Progenitor cell of endocrine pancreas (in vitro differentiated cells): Measurements from ENCODE around the gene ZFTA. TPM values are rescaled to one million over a fixed set of nuclear protein-coding genes. Genes with fewer than 3 reads are reported as not detected.
"Not testable (repeated sequence)": the region's sequence is repeated elsewhere in the genome, so short reads cannot be mapped to it uniquely, and the experiment has no call there.

Experiments used
- DNase-seq: peaks from one replicate; pipeline ENCODE4 v3.0.0; 2021; ENCODE audit warnings: low spot score; ENCODE audit not compliant: unreplicated experiment
- H3K27ac Mint-ChIP-seq: 2 replicates; pipeline ENCODE4 v1.8.0; 2021; ENCODE audit warnings: mild to moderate bottlenecking, moderate library complexity, mixed read lengths
- H3K27me3 Mint-ChIP-seq: 2 replicates; pipeline ENCODE4 v1.8.0; 2021; ENCODE audit warnings: mixed read lengths
- H3K36me3 Mint-ChIP-seq: 2 replicates; pipeline ENCODE4 v1.8.0; 2022; ENCODE audit warnings: mixed read lengths; ENCODE audit not compliant: insufficient read depth
- H3K4me1 Mint-ChIP-seq: 2 replicates; pipeline ENCODE4 v1.8.0; 2021; ENCODE audit warnings: low read depth, mixed read lengths
- H3K4me3 Mint-ChIP-seq: 2 replicates; pipeline ENCODE4 v1.8.0; 2021; ENCODE audit warnings: low read depth, mild to moderate bottlenecking, moderate library complexity, mixed read lengths
- H3K9me3 Mint-ChIP-seq: 2 replicates; pipeline ENCODE4 v1.8.0; 2021; ENCODE audit warnings: low read depth, mixed read lengths
- total RNA-seq: library from RNA; stranded (reverse); gene quantifications from 2 replicates; pipeline ENCODE4 v1.2.1, GENCODE V29; 2021
- TF ChIP-seq, protein P1 (sequence below): fragments of 200-600 bp; sonication (generic); IDR thresholded peaks from one replicate; pipeline ENCODE4 v1.5.0; 2021; ENCODE audit warnings: antibody characterized with exemption, mild to moderate bottlenecking; ENCODE audit not compliant: unreplicated experiment

Gene ZFTA
- total RNA-seq, 1 donor from 2014 or later = 46.8 TPM

DNA sequence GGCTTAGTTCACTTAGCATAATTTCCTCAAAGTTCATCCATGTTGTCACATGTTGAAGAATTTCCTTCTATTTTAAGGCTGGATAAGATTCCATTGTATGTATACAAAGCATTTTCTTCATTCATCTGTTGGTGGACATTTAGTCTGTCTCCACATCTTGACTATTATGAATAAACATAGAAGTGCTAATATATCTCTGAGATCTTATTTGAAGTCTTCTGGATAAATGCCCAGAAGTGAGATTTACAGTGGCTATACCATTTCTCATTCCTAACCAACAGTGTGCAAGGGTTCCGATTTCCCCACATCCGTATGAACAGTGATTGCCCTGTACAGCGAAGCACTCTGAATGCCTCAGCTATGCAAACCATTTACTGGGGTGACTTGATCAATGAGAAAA lies 6.6 kb upstream of the ZFTA start:
- TF ChIP-seq, protein P1, sequence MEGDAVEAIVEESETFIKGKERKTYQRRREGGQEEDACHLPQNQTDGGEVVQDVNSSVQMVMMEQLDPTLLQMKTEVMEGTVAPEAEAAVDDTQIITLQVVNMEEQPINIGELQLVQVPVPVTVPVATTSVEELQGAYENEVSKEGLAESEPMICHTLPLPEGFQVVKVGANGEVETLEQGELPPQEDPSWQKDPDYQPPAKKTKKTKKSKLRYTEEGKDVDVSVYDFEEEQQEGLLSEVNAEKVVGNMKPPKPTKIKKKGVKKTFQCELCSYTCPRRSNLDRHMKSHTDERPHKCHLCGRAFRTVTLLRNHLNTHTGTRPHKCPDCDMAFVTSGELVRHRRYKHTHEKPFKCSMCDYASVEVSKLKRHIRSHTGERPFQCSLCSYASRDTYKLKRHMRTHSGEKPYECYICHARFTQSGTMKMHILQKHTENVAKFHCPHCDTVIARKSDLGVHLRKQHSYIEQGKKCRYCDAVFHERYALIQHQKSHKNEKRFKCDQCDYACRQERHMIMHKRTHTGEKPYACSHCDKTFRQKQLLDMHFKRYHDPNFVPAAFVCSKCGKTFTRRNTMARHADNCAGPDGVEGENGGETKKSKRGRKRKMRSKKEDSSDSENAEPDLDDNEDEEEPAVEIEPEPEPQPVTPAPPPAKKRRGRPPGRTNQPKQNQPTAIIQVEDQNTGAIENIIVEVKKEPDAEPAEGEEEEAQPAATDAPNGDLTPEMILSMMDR = no peak
- no peaks in the 10 kb centered on the region for H3K9me3 Mint-ChIP-seq
- no peak overlapping the region for H3K4me3 Mint-ChIP-seq
- no peak for DNase-seq
- no peak overlapping the region for H3K27ac Mint-ChIP-seq
- peaks cover 2% of the 10 kb centered on the region for H3K4me1 Mint-ChIP-seq
- H3K27me3 Mint-ChIP-seq = peaks cover 20% of the 10 kb centered on the region
- H3K36me3 Mint-ChIP-seq = no peaks in the 10 kb centered on the region

DNA sequence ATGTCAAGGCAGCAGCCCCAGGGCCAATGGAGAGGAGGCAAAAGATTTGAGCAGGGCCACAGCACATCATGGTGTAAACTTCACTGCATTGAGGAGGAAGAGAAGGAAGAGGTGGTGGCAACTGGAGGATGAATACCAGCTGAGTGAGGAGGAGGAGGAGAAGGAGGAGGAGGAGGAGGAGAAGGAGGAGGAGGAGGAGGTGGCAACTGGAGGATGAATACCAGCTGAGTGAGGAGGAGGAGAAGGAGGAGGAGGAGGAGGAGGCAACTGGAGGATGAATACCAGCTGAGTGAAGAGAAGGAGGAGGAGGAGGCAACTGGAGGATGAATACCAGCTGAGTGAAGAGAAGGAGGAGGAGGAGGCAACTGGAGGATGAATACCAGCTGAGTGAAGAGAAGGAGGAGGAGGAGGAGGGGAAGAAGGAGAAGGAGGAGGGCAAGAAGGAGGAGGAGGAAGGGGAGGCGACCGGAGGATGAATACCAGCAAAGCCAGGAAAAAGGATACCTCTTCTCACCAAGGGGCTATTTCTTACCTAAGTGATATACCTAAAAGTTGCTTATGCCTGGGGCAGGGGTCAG lies 3.3 kb upstream of the ZFTA start:
- H3K27ac Mint-ChIP-seq, H3K36me3 Mint-ChIP-seq, H3K9me3 Mint-ChIP-seq, DNase-seq, H3K4me3 Mint-ChIP-seq: not testable (repeated sequence)
- Mint-ChIP-seq H3K4me1 (peaks cover 12% of the 10 kb centered on the region), H3K27me3 (peaks cover 18% of the 10 kb centered on the region)

DNA sequence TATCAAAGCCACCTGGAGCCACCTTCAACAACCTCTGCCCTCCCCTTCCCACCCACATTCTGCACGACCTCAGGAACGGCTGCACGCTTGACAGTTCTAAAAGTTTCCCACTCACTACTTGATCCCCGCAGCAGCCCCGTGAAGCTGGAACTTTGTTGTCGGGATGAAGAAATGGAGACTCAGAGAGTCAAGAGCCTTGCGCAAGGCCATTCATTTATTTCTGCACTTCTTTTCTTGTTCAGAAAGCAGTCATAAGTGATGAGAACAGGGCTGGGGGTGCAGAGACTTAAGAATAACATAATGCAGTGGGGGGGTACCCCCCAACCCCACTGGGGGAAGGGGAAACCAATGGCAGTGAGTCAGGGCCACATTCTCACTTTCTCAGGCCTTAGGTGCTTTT lies 2.2 kb upstream of the ZFTA start:
- H3K36me3 Mint-ChIP-seq = peaks cover 3% of the 10 kb centered on the region
- H3K4me3 Mint-ChIP-seq = peak overlapping the region; percentile 55
- H3K27ac Mint-ChIP-seq = no peak overlapping the region
- no peaks in the 10 kb centered on the region for H3K9me3 Mint-ChIP-seq
- peaks cover 19% of the 10 kb centered on the region for H3K4me1 Mint-ChIP-seq
- peaks cover 21% of the 10 kb centered on the region for H3K27me3 Mint-ChIP-seq
- TF ChIP-seq, protein P1 = no peak
- DNase-seq = no peak

DNA sequence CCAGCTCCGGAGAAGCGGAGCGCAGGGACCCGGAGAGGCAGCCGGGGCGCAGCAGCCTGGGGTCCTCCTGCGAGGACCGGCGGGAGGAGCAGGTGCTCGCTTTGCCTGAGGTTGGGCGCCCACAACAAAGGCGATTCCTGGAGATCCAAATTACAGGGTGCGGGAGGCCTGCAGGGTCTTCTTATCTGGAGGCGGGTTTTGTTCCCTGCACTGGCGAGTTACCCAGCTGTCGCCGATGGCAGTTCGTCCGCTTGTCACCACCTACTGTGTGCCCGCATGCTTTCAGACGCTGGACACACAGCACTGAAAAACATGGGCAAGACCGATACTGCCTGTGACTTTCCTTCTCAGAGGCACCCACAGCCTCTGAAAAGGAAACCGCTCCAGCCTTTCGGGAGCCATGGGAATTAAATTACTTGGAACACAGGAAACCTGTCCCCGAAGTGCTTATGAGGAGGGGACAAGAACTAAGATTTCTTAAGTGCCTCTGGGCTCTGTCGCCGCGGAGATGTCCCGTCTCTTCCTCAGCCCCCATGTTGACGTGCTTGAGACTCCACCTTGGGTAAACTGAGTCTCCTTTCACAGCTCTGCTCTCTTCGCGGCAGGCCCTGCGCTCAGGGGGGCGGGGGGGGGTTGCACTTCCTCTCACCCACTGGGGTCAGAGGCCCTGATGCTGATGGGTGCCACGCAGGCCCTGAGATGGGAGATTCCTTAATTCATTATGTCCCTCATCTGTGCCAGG lies 1.3 kb upstream of the ZFTA start:
- Mint-ChIP-seq H3K4me1 (peaks cover 23% of the 10 kb centered on the region), H3K9me3 (no peaks in the 10 kb centered on the region), H3K27me3 (peaks cover 21% of the 10 kb centered on the region), H3K27ac (peak overlapping the region; percentile 76), H3K36me3 (peaks cover 5% of the 10 kb centered on the region), H3K4me3 (peak overlapping the region; percentile 82)
- DNase-seq = no peak
- TF ChIP-seq, protein P1 = no peak

DNA sequence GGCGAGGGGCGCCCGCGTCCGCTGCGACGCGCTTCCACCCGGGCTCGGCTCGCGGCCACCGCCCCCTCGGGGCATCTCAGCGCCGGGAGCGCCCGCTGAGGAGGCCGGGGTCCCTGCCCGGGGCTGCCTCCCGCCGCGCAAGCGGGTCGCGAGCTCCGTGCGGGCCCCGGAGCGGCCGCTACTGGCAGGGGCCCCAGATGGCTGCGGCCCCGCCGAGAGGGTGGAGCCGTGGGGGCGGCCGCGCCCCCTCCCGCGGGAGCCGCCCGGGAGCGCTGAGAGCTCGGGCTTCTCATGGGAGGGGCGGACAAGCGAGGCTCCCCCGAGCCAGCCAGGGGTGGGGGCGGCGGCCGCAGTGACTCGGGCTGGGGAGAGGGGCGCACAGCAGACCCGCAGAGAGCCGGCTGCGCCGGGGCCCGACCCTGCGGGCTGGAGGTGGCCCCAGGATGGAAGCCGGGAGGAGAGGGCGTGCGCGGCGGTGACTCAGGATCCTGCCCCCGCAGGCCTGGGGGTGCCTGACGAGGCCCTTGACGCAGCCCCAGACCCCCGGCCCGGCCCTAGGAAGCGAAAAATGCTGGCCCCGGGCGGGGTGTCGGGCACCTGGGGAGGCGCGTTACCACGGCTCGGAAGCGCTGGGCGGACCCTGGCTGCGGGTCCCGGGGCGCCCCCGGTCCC lies 603 bp upstream of the ZFTA start:
- no peak overlapping the region for H3K27ac Mint-ChIP-seq
- peak overlapping the region; percentile 42 for H3K4me3 Mint-ChIP-seq

More for the DNA sequence above, 603 bp upstream of the ZFTA start:
- peaks cover 21% of the 10 kb centered on the region for H3K27me3 Mint-ChIP-seq
- peaks cover 23% of the 10 kb centered on the region for H3K4me1 Mint-ChIP-seq
- no peaks in the 10 kb centered on the region for H3K9me3 Mint-ChIP-seq
- no peak for DNase-seq
- TF ChIP-seq, protein P1 = no peak
- peaks cover 5% of the 10 kb centered on the region for H3K36me3 Mint-ChIP-seq
